H1 (cell line): Measurements from ENCODE around the gene SYDE2. TPM values are rescaled to one million over a fixed set of nuclear protein-coding genes. Genes with fewer than 3 reads are reported as not detected.

Experiments used
- CTCF ChIA-PET: fragments of 300-600 bp; sonication (Branson Sonifier 250); formaldehyde crosslinking; loops from one replicate; lab custom pipeline; 2021; ENCODE audit not compliant: partially characterized antibody; lab: Charles Lee
- POLR2A ChIA-PET: fragments of 300-600 bp; sonication (Branson Sonifier 250); formaldehyde crosslinking; loops from one replicate; lab custom pipeline; 2021; ENCODE audit warnings: inconsistent platforms; ENCODE audit not compliant: partially characterized antibody; lab: Charles Lee
- DNase-seq, 2 experiments: peaks; one replicate each; pipeline versions ENCODE4 v3.0.0 to v3.0.0-alpha.2; 2010 to 2022; ENCODE audit warnings: low spot score in 2 of 2, low read depth in 1 of 2, mixed read lengths in 1 of 2
- FAIRE-seq: peaks from 2 replicates; lab custom pipeline; 2011; peaks lifted over from hg19 to GRCh38; lab: Jason Lieb, UNC
- H2AFZ ChIP-seq: 2 replicates; pipeline ENCODE4 v1.8.1; 2012; ENCODE audit warnings: low read length, inconsistent platforms
- H2AK5ac ChIP-seq: 2 replicates; pipeline ENCODE4 v1.6.1; 2013; ENCODE audit warnings: low read depth, low read length
- H2BK120ac ChIP-seq: replicated peaks from 2 replicates; pipeline ENCODE3; 2013; ENCODE audit warnings: low read depth, low read length, inconsistent platforms
- H2BK12ac ChIP-seq: 2 replicates; pipeline ENCODE4 v1.6.1; 2013; ENCODE audit warnings: low read depth, low read length
- H2BK15ac ChIP-seq: 2 replicates; pipeline ENCODE4 v1.6.1; 2013; ENCODE audit warnings: low read length
- H2BK20ac ChIP-seq: 2 replicates; pipeline ENCODE4 v1.6.1; 2013; ENCODE audit warnings: low read length
- H2BK5ac ChIP-seq: 2 replicates; pipeline ENCODE4 v1.6.1; 2013; ENCODE audit warnings: low read depth, low read length
- H3K14ac ChIP-seq: 2 replicates; pipeline ENCODE4 v1.6.1; 2013; ENCODE audit warnings: inconsistent platforms; ENCODE audit not compliant: insufficient read length
- H3K18ac ChIP-seq: 2 replicates; pipeline ENCODE4 v1.6.1; 2013; ENCODE audit warnings: low read length; ENCODE audit errors: extremely low read depth
- H3K23ac ChIP-seq: 2 replicates; pipeline ENCODE4 v1.6.1; 2013; ENCODE audit warnings: inconsistent platforms; ENCODE audit not compliant: insufficient read length
- H3K23me2 ChIP-seq: 2 replicates; pipeline ENCODE4 v1.6.1; 2013; ENCODE audit warnings: low read depth, low read length
- H3K27ac ChIP-seq: 2 replicates; pipeline ENCODE4 v1.6.1; 2011; ENCODE audit warnings: low read depth, low read length, inconsistent platforms
- H3K27me3 ChIP-seq, 4 experiments: replicated peaks in 1 of 4; 1 replicate in 1 of 4; 2 replicates in 3 of 4; pipeline versions ENCODE4 v1.6.1 to v1.8.1; 2011 to 2013; ENCODE audit warnings: low read length in 3 of 4, mild to moderate bottlenecking in 3 of 4, inconsistent platforms in 2 of 4, mixed read lengths in 2 of 4, moderate library complexity in 1 of 4; ENCODE audit not compliant: control insufficient read depth in 3 of 4, insufficient read depth in 3 of 4; ENCODE audit errors: extremely low read depth in 1 of 4
- H3K36me3 ChIP-seq, 4 experiments: 2 replicates each; pipeline versions ENCODE4 v1.6.1 to v1.8.1; 2011 to 2013; ENCODE audit warnings: mild to moderate bottlenecking in 4 of 4, low read length in 3 of 4, moderate library complexity in 2 of 4, control low read depth in 1 of 4, inconsistent platforms in 1 of 4; ENCODE audit not compliant: insufficient read depth in 4 of 4, control insufficient read depth in 2 of 4
- H3K4ac ChIP-seq: replicated peaks from 2 replicates; pipeline ENCODE3; 2013; ENCODE audit warnings: low read length, low read depth, mixed read lengths, inconsistent platforms; ENCODE audit not compliant: insufficient read length
- H3K4me1 ChIP-seq, 4 experiments: replicated peaks in 1 of 4; 1 replicate in 1 of 4; 2 replicates in 3 of 4; pipeline versions ENCODE4 v1.6.1 to v1.8.1; 2011 to 2013; ENCODE audit warnings: low read length in 3 of 4, inconsistent platforms in 2 of 4, mixed read lengths in 1 of 4; ENCODE audit not compliant: insufficient read depth in 4 of 4, control insufficient read depth in 3 of 4
- H3K4me2 ChIP-seq, 2 experiments: 2 replicates each; pipeline versions ENCODE4 v1.6.1 to v1.8.1; 2011 to 2013; ENCODE audit warnings: low read depth in 2 of 2, low read length in 2 of 2, control low read depth in 1 of 2, inconsistent platforms in 1 of 2, mild to moderate bottlenecking in 1 of 2; ENCODE audit not compliant: insufficient read depth in 1 of 2
- H3K4me3 ChIP-seq, 4 experiments: fragments of 200-600, 300-600 bp in 1 of 4; sonication (generic), shearing (Covaris generic), sonication (Bioruptor Twin) in 1 of 4; 2 replicates each; pipeline versions ENCODE4 v1.5.1 to v1.8.1; 2011 to 2016; ENCODE audit warnings: low read length in 4 of 4, low read depth in 3 of 4, control low read depth in 2 of 4, inconsistent platforms in 2 of 4, mild to moderate bottlenecking in 2 of 4, mixed read lengths in 1 of 4, moderate library complexity in 1 of 4; ENCODE audit not compliant: insufficient read depth in 2 of 4; ENCODE audit errors: extremely low read depth in 1 of 4
- H3K56ac ChIP-seq: replicated peaks from 2 replicates; pipeline ENCODE3; 2013; ENCODE audit warnings: low read depth, mild to moderate bottlenecking, mixed read lengths, low read length, inconsistent platforms; ENCODE audit not compliant: insufficient read length
- H3K79me1 ChIP-seq: 2 replicates; pipeline ENCODE4 v1.6.1; 2013; ENCODE audit warnings: low read depth, low read length, control low read depth
- H3K79me2 ChIP-seq, 2 experiments: 2 replicates each; pipeline versions ENCODE4 v1.6.1 to v1.8.1; 2012 to 2013; ENCODE audit warnings: low read length in 2 of 2, mild to moderate bottlenecking in 2 of 2, inconsistent platforms in 1 of 2; ENCODE audit not compliant: insufficient read depth in 2 of 2, control insufficient read depth in 1 of 2
- H3K9ac ChIP-seq, 4 experiments: replicated peaks in 1 of 4; 1 replicate in 1 of 4; 2 replicates in 3 of 4; pipeline versions ENCODE4 v1.6.1 to v1.8.1; 2011 to 2013; ENCODE audit warnings: low read depth in 3 of 4, low read length in 3 of 4, control low read depth in 2 of 4, mild to moderate bottlenecking in 2 of 4, moderate library complexity in 2 of 4, inconsistent platforms in 1 of 4; ENCODE audit errors: extremely low read depth in 1 of 4
- H3K9me3 ChIP-seq, 2 experiments: 2 replicates each; pipeline versions ENCODE4 v1.6.1 to v1.8.1; 2012 to 2013; ENCODE audit warnings: mild to moderate bottlenecking in 2 of 2, moderate library complexity in 2 of 2, control low read depth in 1 of 2, inconsistent platforms in 1 of 2, low read depth in 1 of 2, low read length in 1 of 2, mixed read lengths in 1 of 2; ENCODE audit not compliant: insufficient read depth in 2 of 2
- H4K20me1 ChIP-seq, 2 experiments: replicated peaks in 1 of 2; 2 replicates each; pipeline versions ENCODE3 to v1.8.1; 2011 to 2013; ENCODE audit warnings: inconsistent platforms in 2 of 2, low read length in 2 of 2, mild to moderate bottlenecking in 1 of 2; ENCODE audit not compliant: insufficient read depth in 2 of 2, control insufficient read depth in 1 of 2
- H4K5ac ChIP-seq: 2 replicates; pipeline ENCODE4 v1.6.1; 2013; ENCODE audit warnings: low read length, low read depth, mixed read lengths, inconsistent platforms; ENCODE audit not compliant: insufficient read length
- H4K8ac ChIP-seq: 2 replicates; pipeline ENCODE4 v1.8.0; 2013; ENCODE audit warnings: mild to moderate bottlenecking, moderate library complexity, low read length, inconsistent platforms; ENCODE audit not compliant: insufficient read depth; ENCODE audit errors: extremely low read depth
- H4K91ac ChIP-seq: replicated peaks from 2 replicates; pipeline ENCODE3; 2013; ENCODE audit warnings: low read length, mixed read lengths, inconsistent platforms; ENCODE audit not compliant: insufficient read length
- BCL11A ChIP-seq, 2 experiments: IDR thresholded peaks; one replicate each; pipeline ENCODE4 v1.6.1; 2011; ENCODE audit warnings: low read depth in 2 of 2, low read length in 2 of 2, mild to moderate bottlenecking in 2 of 2
- BRCA1 ChIP-seq: IDR thresholded peaks from 2 replicates; pipeline ENCODE4 v1.6.1; 2012; ENCODE audit warnings: low read depth, low read length, improper control_type of control experiment
- CREB1 ChIP-seq: IDR thresholded peaks from 2 replicates; pipeline ENCODE4 v1.6.1; 2012; ENCODE audit warnings: inconsistent platforms
- EP300 ChIP-seq, 2 experiments: IDR thresholded peaks; 1 replicate in 1 of 2; 2 replicates in 1 of 2; pipeline ENCODE4 v1.6.1; 2011 to 2012; ENCODE audit warnings: low read depth in 2 of 2, low read length in 2 of 2, mild to moderate bottlenecking in 2 of 2, borderline replicate concordance in 1 of 2, inconsistent platforms in 1 of 2, moderate library complexity in 1 of 2
- FOSL1 ChIP-seq: IDR thresholded peaks from 2 replicates; pipeline ENCODE4 v1.6.1; 2011; ENCODE audit warnings: mild to moderate bottlenecking, low read depth, low read length, moderate library complexity; ENCODE audit not compliant: insufficient read depth
- KDM4A ChIP-seq: IDR thresholded peaks from one replicate; pipeline ENCODE4 v1.7.1; 2012; ENCODE audit warnings: low read depth, mild to moderate bottlenecking, moderate library complexity, low read length, inconsistent platforms; ENCODE audit not compliant: severe bottlenecking
- NANOG ChIP-seq: IDR thresholded peaks from 2 replicates; pipeline ENCODE4 v1.6.1; 2011; ENCODE audit warnings: low read length, low read depth, mild to moderate bottlenecking, inconsistent platforms; ENCODE audit not compliant: insufficient read depth, poor library complexity, severe bottlenecking
- SIN3A ChIP-seq, 2 experiments: IDR thresholded peaks in 1 of 2; conservative IDR thresholded peaks in 1 of 2; 2 replicates each; pipeline ENCODE4 v1.6.1; 2011 to 2012; ENCODE audit warnings: low read length in 2 of 2, improper control_type of control experiment in 1 of 2, low read depth in 1 of 2, mild to moderate bottlenecking in 1 of 2
- SP1 ChIP-seq: IDR thresholded peaks from 2 replicates; pipeline ENCODE4 v1.6.1; 2011; ENCODE audit warnings: low read depth, low read length
- SP4 ChIP-seq: IDR thresholded peaks from 2 replicates; pipeline ENCODE4 v1.6.1; 2012; ENCODE audit warnings: low read length, inconsistent platforms
- TCF12 ChIP-seq: IDR thresholded peaks from 2 replicates; pipeline ENCODE4 v1.6.1; 2011; ENCODE audit warnings: low read depth, mild to moderate bottlenecking, low read length
- ZNF274 ChIP-seq: IDR thresholded peaks from 2 replicates; pipeline ENCODE4 v1.7.0; 2012; ENCODE audit warnings: low read length, borderline replicate concordance; ENCODE audit errors: extremely low read depth
- WGBS, 2 experiments: shearing (Covaris generic) in 1 of 2; methylation state at CpG; one replicate each; pipeline versions ENCODE4 v1.1.6 to v1.1.7; 2013 to 2015; ENCODE audit warnings: low lambda C conversion rate in 2 of 2, mixed read lengths in 2 of 2, inconsistent platforms in 1 of 2, low coverage in 1 of 2, missing lambda C conversion rate in 1 of 2; ENCODE audit not compliant: insufficient replicate concordance in 2 of 2, insufficient coverage in 1 of 2, insufficient read length in 1 of 2; ENCODE audit errors: extremely low coverage in 1 of 2, missing lambda C conversion rate in 1 of 2; 5-methylcytosine and 5-hydroxymethylcytosine counted together
- polyA plus RNA-seq, 7 experiments: library from polyadenylated mRNA; depleted of rRNA in 3 of 7; stranded (reverse) in 5 of 7; unstranded in 2 of 7; fragments of >200 nt in 5 of 7; fragments of 200-250 nt in 2 of 7; gene quantifications; 1 replicate in 5 of 7; 2 replicates in 1 of 7; 4 replicates in 1 of 7; pipeline versions ENCODE4 v1.2.1 to v1.2.3, GENCODE V29; 2011 to 2013; ENCODE audit warnings: missing spikeins in 2 of 7, mixed read lengths in 2 of 7
- total RNA-seq: library from RNA; stranded (reverse); fragmentation: NEBNext Ultra II Directional; extraction: Animal tissue kit (Norgen Biotek cat#: 25700); gene quantifications from 2 replicates; pipeline ENCODE4 v1.2.1, GENCODE V29; 2021
- TF ChIP-seq, protein P1 (sequence below): IDR thresholded peaks from 2 replicates; pipeline ENCODE4 v1.6.1; 2012; ENCODE audit warnings: low read length, inconsistent platforms

Gene SYDE2
- total and polyA plus RNA-seq, 2 of the 8 experiments (the other 6 are each of a cell fraction or from before 2014, with no cell fraction given): 1.6 to 14.6 TPM

DNA sequence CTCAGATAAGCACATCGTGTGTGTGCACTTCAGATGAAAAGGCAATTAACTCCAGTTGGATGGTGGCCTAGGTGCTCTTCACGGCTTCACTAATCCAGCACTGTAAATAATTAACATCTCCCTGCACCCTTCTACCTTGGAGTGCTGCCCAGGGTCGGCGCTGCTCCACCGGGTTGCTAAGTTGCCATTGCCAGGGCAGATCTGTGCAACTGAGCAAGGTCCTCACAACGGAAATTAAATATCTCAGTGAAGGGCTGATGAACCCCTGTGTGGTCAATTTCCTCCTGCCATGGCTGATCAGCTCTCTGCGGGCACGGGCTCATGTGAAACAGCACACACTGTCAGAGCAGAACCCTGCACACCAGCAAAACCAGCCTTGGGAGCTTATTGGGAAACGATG, 63.2 kb downstream of the SYDE2 start:
- no peaks in the 10 kb centered on the region for H3K23me2 ChIP-seq
- H3K27ac ChIP-seq: no peak overlapping the region
- H3K9ac ChIP-seq: no peak overlapping the region
- H2AK5ac ChIP-seq: no peak overlapping the region
- ChIA-PET CTCF (interaction anchor here (1.4 to 3.7 kb wide), 2 partner anchors 12 to 24 kb away, joined by 3 to 12 read pairs; no protein-coding TSS in a partner anchor), POLR2A (no interaction called here)
- DNase-seq: no peak
- no peak overlapping the region for H3K56ac ChIP-seq
- no peak overlapping the region for H3K4me2 ChIP-seq
- H3K14ac ChIP-seq: no peak overlapping the region
- H2BK120ac ChIP-seq: no peak overlapping the region
- H2BK12ac ChIP-seq: no peak overlapping the region
- no peaks in the 10 kb centered on the region for H4K20me1 ChIP-seq
- no peak overlapping the region for H3K4ac ChIP-seq
- H3K36me3 ChIP-seq: no peaks in the 10 kb centered on the region
- no peaks in the 10 kb centered on the region for H3K9me3 ChIP-seq
- H2AFZ ChIP-seq: 0 out of 2 replicates have a peak overlapping the region, but pooled peaks have one; percentile 12
- no peaks in the 10 kb centered on the region for H3K27me3 ChIP-seq
- H3K23ac ChIP-seq: no peak overlapping the region
- no peak overlapping the region for H3K4me3 ChIP-seq
- H2BK20ac ChIP-seq: no peak overlapping the region
- no peak overlapping the region for H2BK15ac ChIP-seq
- H3K18ac ChIP-seq: no peak overlapping the region
- no peaks in the 10 kb centered on the region for H3K4me1 ChIP-seq
- no peak overlapping the region for H4K8ac ChIP-seq
- FAIRE-seq: no peak
- H3K79me2 ChIP-seq: no peaks in the 10 kb centered on the region
- H4K91ac ChIP-seq: no peak overlapping the region
- H2BK5ac ChIP-seq: no peak overlapping the region
- no peak overlapping the region for H4K5ac ChIP-seq
- 89% methylated on average over 9 of the region's 9 CpGs; no CpG with 5 or more reads in 1 of the 2 experiments for WGBS, 2 experiments
- H3K79me1 ChIP-seq: no peaks in the 10 kb centered on the region
- TF ChIP-seq BCL11A (IDR thresholded peaks at IDR 0.05; ENCODE audit: low read depth in 2 of 2, low read length in 2 of 2) (no peak), SIN3A (conservative IDR thresholded peaks at IDR 0.05 in 1 of 2, IDR thresholded peaks at IDR 0.05 in 1 of 2; ENCODE audit: low read depth in 1 of 2, low read length in 2 of 2) (no peak), TCF12 (no peak), KDM4A (no peak), SP4 (no peak), FOSL1 (no peak), CREB1 (no peak), EP300 (IDR thresholded peaks at IDR 0.05; ENCODE audit: borderline replicate concordance in 1 of 2, low read depth in 2 of 2, low read length in 2 of 2) (no peak), SP1 (no peak), ZNF274 (no peak), BRCA1 (no peak), NANOG (no peak)
- TF ChIP-seq, protein P1, sequence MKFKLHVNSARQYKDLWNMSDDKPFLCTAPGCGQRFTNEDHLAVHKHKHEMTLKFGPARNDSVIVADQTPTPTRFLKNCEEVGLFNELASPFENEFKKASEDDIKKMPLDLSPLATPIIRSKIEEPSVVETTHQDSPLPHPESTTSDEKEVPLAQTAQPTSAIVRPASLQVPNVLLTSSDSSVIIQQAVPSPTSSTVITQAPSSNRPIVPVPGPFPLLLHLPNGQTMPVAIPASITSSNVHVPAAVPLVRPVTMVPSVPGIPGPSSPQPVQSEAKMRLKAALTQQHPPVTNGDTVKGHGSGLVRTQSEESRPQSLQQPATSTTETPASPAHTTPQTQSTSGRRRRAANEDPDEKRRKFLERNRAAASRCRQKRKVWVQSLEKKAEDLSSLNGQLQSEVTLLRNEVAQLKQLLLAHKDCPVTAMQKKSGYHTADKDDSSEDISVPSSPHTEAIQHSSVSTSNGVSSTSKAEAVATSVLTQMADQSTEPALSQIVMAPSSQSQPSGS: no peak
